ENCODE results near the gene AHRR. TPM values are rescaled to one million over a fixed set of nuclear protein-coding genes. Genes with fewer than 3 reads are reported as not detected.
A peak's percentile ranks its signal among the peaks of the same experiment; 100 is the strongest.
"Not testable (repeated sequence)": the region's sequence is repeated elsewhere in the genome, so short reads cannot be mapped to it uniquely, and the experiment has no call there.

Gene AHRR
- total RNA-seq, 2 donors from 2014 or later = 38.3 to 43.8 TPM

GRCh38 chr5:387491-388265 lies 66.2 kb downstream of the AHRR start:
- H3K27ac Mint-ChIP-seq = no peak overlapping the region
- H3K9me3 Mint-ChIP-seq = peaks cover 10 to 21% of the 10 kb centered on the region in 2 donors
- H3K36me3 Mint-ChIP-seq = peaks cover 18 to 56% of the 10 kb centered on the region in 2 donors
- ATAC-seq (no peak), DNase-seq (ENCODE audit: low spot score in 2 of 2) (peak in 1 of 2 donors; percentile 50)

- Mint-ChIP-seq H3K9me3 (peaks cover 10 to 17% of the 10 kb centered on the region in 2 donors), H3K27ac (no peak overlapping the region), H3K36me3 (peaks cover 25 to 56% of the 10 kb centered on the region in 2 donors)
- peak in 1 of 2 donors; percentile 52 for DNase-seq (ENCODE audit: low spot score in 2 of 2)
- no peak for ATAC-seq
Observed at GRCh38 chr5:388266-389196, 67.0 kb downstream of the AHRR start.

- peak in 1 of 2 donors; percentile 43 for DNase-seq (ENCODE audit: low spot score in 2 of 2)
Observed at GRCh38 chr5:389197-389821, 67.8 kb downstream of the AHRR start.

GRCh38 chr5:389891-390622 lies 68.5 kb downstream of the AHRR start:
- H3K27ac Mint-ChIP-seq = peak overlapping the region in 1 of 2 donors; percentile 33
- H3K36me3 Mint-ChIP-seq = peaks cover 29 to 46% of the 10 kb centered on the region in 2 donors
- H3K9me3 Mint-ChIP-seq = peaks cover 10 to 11% of the 10 kb centered on the region in 2 donors
- DNase-seq (ENCODE audit: low spot score in 2 of 2) (peak in 1 of 2 donors; percentile 42), ATAC-seq (no peak)

More at GRCh38 chr5:389197-389821, 67.8 kb downstream of the AHRR start:
- Mint-ChIP-seq H3K27ac (no peak overlapping the region), H3K36me3 (peaks cover 29 to 54% of the 10 kb centered on the region in 2 donors), H3K9me3 (peaks cover 10 to 11% of the 10 kb centered on the region in 2 donors)
- ATAC-seq = no peak

- peak overlapping the region in 1 of 2 donors; percentile 33 for H3K27ac Mint-ChIP-seq
- H3K9me3 Mint-ChIP-seq = peaks cover 4% of the 10 kb centered on the region in 2 donors
- DNase-seq (ENCODE audit: low spot score in 2 of 2) (peak in 1 of 2 donors; percentile 53), ATAC-seq (no peak)
- peaks cover 22 to 38% of the 10 kb centered on the region in 2 donors for H3K36me3 Mint-ChIP-seq
Observed at GRCh38 chr5:390623-391491, 69.3 kb downstream of the AHRR start.

- H3K36me3 Mint-ChIP-seq = peaks cover 11 to 25% of the 10 kb centered on the region in 2 donors
- peak overlapping the region; percentile 95 to 98 for H3K27ac Mint-ChIP-seq
- H3K9me3 Mint-ChIP-seq = no peaks in the 10 kb centered on the region
- ATAC-seq (peak; percentile 95), DNase-seq (ENCODE audit: low spot score in 2 of 2) (peak; percentile 81 to 94)
Observed at GRCh38 chr5:392431-392988, 71.0 kb downstream of the AHRR start.

- no peak for ATAC-seq
- H3K27ac Mint-ChIP-seq = peak overlapping the region; percentile 95 to 98
- DNase-seq (ENCODE audit: low spot score in 2 of 2) = peak in 1 of 2 donors; percentile 48
- peaks cover 11 to 21% of the 10 kb centered on the region in 2 donors for H3K36me3 Mint-ChIP-seq
- H3K9me3 Mint-ChIP-seq = no peaks in the 10 kb centered on the region
Observed at GRCh38 chr5:393846-394275, 72.3 kb downstream of the AHRR start.

- no peaks in the 10 kb centered on the region for H3K9me3 Mint-ChIP-seq
- peak overlapping the region in 1 of 2 donors; percentile 95 for H3K27ac Mint-ChIP-seq
- no peak for ATAC-seq
Observed at GRCh38 chr5:394671-395155, 73.2 kb downstream of the AHRR start.

GRCh38 chr5:395156-395920 lies 73.8 kb downstream of the AHRR start:
- Mint-ChIP-seq H3K27ac (peak overlapping the region in 1 of 2 donors; percentile 95), H3K36me3 (peaks cover 21 to 29% of the 10 kb centered on the region in 2 donors), H3K9me3 (no peaks in the 10 kb centered on the region)
- peak in 1 of 2 donors; percentile 52 for DNase-seq (ENCODE audit: low spot score in 2 of 2)
- no peak for ATAC-seq

More at GRCh38 chr5:394671-395155, 73.2 kb downstream of the AHRR start:
- peak in 1 of 2 donors; percentile 44 for DNase-seq (ENCODE audit: low spot score in 2 of 2)
- H3K36me3 Mint-ChIP-seq = peaks cover 14 to 23% of the 10 kb centered on the region in 2 donors

GRCh38 chr5:395921-396530 lies 74.5 kb downstream of the AHRR start:
- peak overlapping the region; percentile 9 to 95 for H3K27ac Mint-ChIP-seq
- no peak for ATAC-seq
- DNase-seq (ENCODE audit: low spot score in 2 of 2) = peak in 1 of 2 donors; percentile 55

GRCh38 chr5:396531-396961 lies 75.0 kb downstream of the AHRR start:
- no peaks in the 10 kb centered on the region for H3K9me3 Mint-ChIP-seq
- peak overlapping the region in 1 of 2 donors; percentile 9 for H3K27ac Mint-ChIP-seq
- ATAC-seq = no peak
- DNase-seq (ENCODE audit: low spot score in 2 of 2) = peak in 1 of 2 donors; percentile 52
- peaks cover 29 to 39% of the 10 kb centered on the region in 2 donors for H3K36me3 Mint-ChIP-seq

More at GRCh38 chr5:395921-396530, 74.5 kb downstream of the AHRR start:
- Mint-ChIP-seq H3K9me3 (no peaks in the 10 kb centered on the region), H3K36me3 (peaks cover 25 to 34% of the 10 kb centered on the region in 2 donors)

GRCh38 chr5:398141-398474 lies 76.6 kb downstream of the AHRR start:
- ATAC-seq, H3K9me3 Mint-ChIP-seq: not testable (repeated sequence)
- H3K36me3 Mint-ChIP-seq = peaks cover 32 to 47% of the 10 kb centered on the region in 2 donors
- peak overlapping the region; percentile 36 to 95 for H3K27ac Mint-ChIP-seq
- DNase-seq (ENCODE audit: low spot score in 2 of 2) = peak in 1 of 2 donors; percentile 49

GRCh38 chr5:398475-399295 lies 77.2 kb downstream of the AHRR start:
- H3K27ac Mint-ChIP-seq = peak overlapping the region; percentile 95
- peaks cover 28 to 43% of the 10 kb centered on the region in 2 donors for H3K36me3 Mint-ChIP-seq
- peak in 1 of 2 donors; percentile 6 for ATAC-seq
- DNase-seq (ENCODE audit: low spot score in 2 of 2) = peak in 1 of 2 donors; percentile 55
- peaks cover 0 to 6% of the 10 kb centered on the region in 2 donors for H3K9me3 Mint-ChIP-seq
